GM23338 (cell line): ENCODE measurements around the gene FAM20C. TPM values are rescaled to one million over a fixed set of nuclear protein-coding genes. Genes with fewer than 3 reads are reported as not detected.
A peak's percentile ranks its signal among the peaks of the same experiment; 100 is the strongest.

Experiments
- ATAC-seq: fragments of 200-7000 bp; cut with Tn5 transposase; 3 replicates; pipeline ENCODE4 v1.9.1; 2020
- DNase-seq: peaks from one replicate; pipeline ENCODE4 v3.0.0-alpha.2; 2015; ENCODE audit warnings: low spot score
- H2AFZ ChIP-seq: fragments of 200-600 bp; sonication (generic); 2 replicates; pipeline ENCODE4 v1.8.0; 2016; ENCODE audit warnings: antibody characterized with exemption, mild to moderate bottlenecking, moderate library complexity
- H3F3A ChIP-seq: fragments of 200-600 bp; sonication (generic); replicated peaks from 2 replicates; pipeline ENCODE4 v1.8.0; 2017; ENCODE audit warnings: antibody characterized with exemption, mixed run types, low read depth
- H3K27ac ChIP-seq: fragments of 200-600 bp; sonication (generic); 2 replicates; pipeline ENCODE4 v1.6.1; 2016; ENCODE audit warnings: low read depth
- H3K27me3 ChIP-seq: fragments of 200-600 bp; sonication (generic); 2 replicates; pipeline ENCODE4 v1.8.0; 2016; ENCODE audit warnings: mild to moderate bottlenecking, mixed run types, moderate library complexity; ENCODE audit not compliant: insufficient read depth
- H3K36me3 ChIP-seq: fragments of 200-600 bp; sonication (generic); 2 replicates; pipeline ENCODE4 v1.8.0; 2016; ENCODE audit warnings: mild to moderate bottlenecking; ENCODE audit not compliant: insufficient read depth
- H3K4me1 ChIP-seq: fragments of 200-600 bp; sonication (generic); 2 replicates; pipeline ENCODE4 v1.8.0; 2016; ENCODE audit warnings: mild to moderate bottlenecking, moderate library complexity; ENCODE audit not compliant: insufficient read depth
- H3K4me2 ChIP-seq: fragments of 200-600 bp; sonication (generic); 2 replicates; pipeline ENCODE4 v1.7.1; 2017; ENCODE audit warnings: mixed run types
- H3K4me3 ChIP-seq: fragments of 200-600 bp; sonication (generic); 2 replicates; pipeline ENCODE4 v1.6.1; 2016; ENCODE audit warnings: mixed run types
- H3K79me2 ChIP-seq: fragments of 200-600 bp; sonication (generic); replicated peaks from 2 replicates; pipeline ENCODE4 v1.8.0; 2017; ENCODE audit warnings: mild to moderate bottlenecking; ENCODE audit not compliant: insufficient read depth
- H3K9me2 ChIP-seq: fragments of 200-600 bp; sonication (generic); 2 replicates; pipeline ENCODE4 v1.8.0; 2017; ENCODE audit not compliant: insufficient read depth
- H4K20me1 ChIP-seq: fragments of 200-600 bp; sonication (generic); replicated peaks from 2 replicates; pipeline ENCODE4 v1.8.0; 2017; ENCODE audit warnings: mild to moderate bottlenecking; ENCODE audit not compliant: insufficient read depth
- H3K27ac Mint-ChIP-seq: 2 replicates; pipeline ENCODE4 v1.8.0; 2020; ENCODE audit warnings: inconsistent platforms, mild to moderate bottlenecking, moderate library complexity, mixed read lengths
- H3K27me3 Mint-ChIP-seq: 3 replicates; pipeline ENCODE4 v1.8.0; 2022; ENCODE audit warnings: low read depth, mild to moderate bottlenecking, moderate library complexity, mixed read lengths, inconsistent platforms; ENCODE audit not compliant: insufficient read depth, poor library complexity
- H3K36me3 Mint-ChIP-seq: 3 replicates; pipeline ENCODE4 v1.8.0; 2021; ENCODE audit warnings: low read depth, mild to moderate bottlenecking, inconsistent platforms, moderate library complexity, mixed read lengths
- H3K4me1 Mint-ChIP-seq: 3 replicates; pipeline ENCODE4 v1.8.0; 2020; ENCODE audit warnings: mild to moderate bottlenecking, inconsistent platforms, mixed read lengths
- H3K4me3 Mint-ChIP-seq: 3 replicates; pipeline ENCODE4 v1.8.0; 2021; ENCODE audit warnings: moderate library complexity, mild to moderate bottlenecking, inconsistent platforms, mixed read lengths
- H3K9me3 Mint-ChIP-seq: 3 replicates; pipeline ENCODE4 v1.8.0; 2020; ENCODE audit warnings: moderate library complexity, mild to moderate bottlenecking, inconsistent platforms, mixed read lengths
- EZH2 ChIP-seq: fragments of 200-600 bp; sonication (generic); IDR thresholded peaks from one replicate; pipeline ENCODE4 v1.8.0; 2017; ENCODE audit warnings: antibody characterized with exemption, mild to moderate bottlenecking, low read depth; ENCODE audit not compliant: unreplicated experiment
- EZH2phosphoT487 ChIP-seq: fragments of 200-600 bp; sonication (generic); IDR thresholded peaks from one replicate; pipeline ENCODE4 v1.8.1; 2018; ENCODE audit warnings: antibody characterized with exemption; ENCODE audit not compliant: unreplicated experiment
- NANOG ChIP-seq: IDR thresholded peaks from 2 replicates; pipeline ENCODE4 v1.6.1; 2016; ENCODE audit warnings: antibody characterized with exemption, borderline replicate concordance
- POLR2AphosphoS5 ChIP-seq: IDR thresholded peaks from 2 replicates; pipeline ENCODE4 v1.6.1; 2016; ENCODE audit warnings: antibody characterized with exemption, low read depth
- polyA plus RNA-seq: library from polyadenylated mRNA; unstranded; fragments of >200 nt; fragmentation: Nextera tagmentation; extraction: Ambion mirVana; gene quantifications from 2 replicates; pipeline ENCODE4 v1.2.1, GENCODE V29; 2016
- total RNA-seq: library from RNA; depleted of rRNA; stranded (reverse); fragments of >200 nt; shearing (Covaris generic); gene quantifications from 2 replicates; pipeline ENCODE4 v1.2.3, GENCODE V29; 2014
- TF ChIP-seq, protein P1 (sequence below): IDR thresholded peaks from 2 replicates; pipeline ENCODE4 v1.6.1; 2016; ENCODE audit warnings: antibody characterized with exemption
- TF ChIP-seq, protein P2 (sequence below): IDR thresholded peaks from one replicate; pipeline ENCODE4 v1.6.1; 2018; ENCODE audit warnings: antibody characterized with exemption; ENCODE audit not compliant: unreplicated experiment
- TF ChIP-seq, protein P3 (sequence below): fragments of 250-450 bp; sonication (Bioruptor Pico); IDR thresholded peaks from 2 replicates; pipeline ENCODE4 v1.5.0; 2020; ENCODE audit warnings: mild to moderate bottlenecking, moderate library complexity

Gene FAM20C
- total and polyA plus RNA-seq, 2 experiments from 2014 or later = 7.6 to 24.8 TPM

DNA sequence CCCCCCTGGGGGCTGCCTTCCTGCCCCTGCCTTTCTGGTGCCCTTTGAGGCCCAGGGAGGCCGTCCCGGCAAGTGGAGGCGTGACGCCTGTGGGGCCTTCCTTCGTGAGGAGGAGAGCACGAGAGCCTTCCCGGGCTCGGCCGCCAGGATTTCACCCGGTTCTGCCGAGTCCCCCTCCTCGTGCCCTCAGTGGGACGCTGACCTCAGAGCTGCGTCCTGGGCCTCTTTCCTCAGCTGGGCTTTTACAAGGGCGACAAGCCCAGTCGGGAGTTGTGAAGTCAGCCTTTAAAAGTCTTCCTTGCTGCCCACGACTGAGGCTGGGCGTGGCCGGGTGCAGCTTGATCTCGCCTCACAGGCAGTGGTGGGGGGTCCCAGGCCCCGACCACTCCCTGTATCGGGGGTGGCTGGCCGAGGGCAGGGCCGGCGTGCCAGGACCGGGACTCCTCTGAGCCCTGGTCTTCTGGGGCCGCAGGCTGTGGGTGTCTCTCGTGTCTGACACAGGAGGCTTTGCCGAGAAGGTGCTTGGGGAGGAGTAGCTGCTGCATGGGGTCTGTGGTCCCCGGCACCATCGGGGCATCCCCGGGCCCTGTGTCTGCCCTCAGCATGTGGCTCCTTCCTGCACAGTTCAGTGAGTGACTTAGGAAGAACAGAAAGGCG is 41.8 kb downstream of the FAM20C start:
- Histone ChIP-seq H3K9me2 (no peaks in the 10 kb centered on the region), H2AFZ (no peak overlapping the region), H3K36me3 (no peaks in the 10 kb centered on the region), H3K27ac (no peak overlapping the region), H3K4me3 (no peak overlapping the region), H3F3A (no peaks in the 10 kb centered on the region), H3K4me1 (no peaks in the 10 kb centered on the region), H4K20me1 (no peaks in the 10 kb centered on the region), H3K27me3 (no peaks in the 10 kb centered on the region), H3K4me2 (no peak overlapping the region), H3K79me2 (peaks cover 8% of the 10 kb centered on the region; the same call in 1 of the 2 replicates)
- ATAC-seq = peak; percentile 16; the same call in 2 of the 3 replicates
- Mint-ChIP-seq H3K9me3 (peaks cover 3% of the 10 kb centered on the region; the same call in 2 of the 3 replicates), H3K36me3 (peaks cover 16% of the 10 kb centered on the region), H3K4me3 (no peak overlapping the region), H3K27me3 (peaks cover 3% of the 10 kb centered on the region), H3K4me1 (0 out of 3 replicates have a peak, but pooled peaks cover 2% of the 10 kb centered on the region), H3K27ac (no peak overlapping the region)
- DNase-seq = no peak
- TF ChIP-seq POLR2AphosphoS5 = no peak
- TF ChIP-seq, protein P1, sequence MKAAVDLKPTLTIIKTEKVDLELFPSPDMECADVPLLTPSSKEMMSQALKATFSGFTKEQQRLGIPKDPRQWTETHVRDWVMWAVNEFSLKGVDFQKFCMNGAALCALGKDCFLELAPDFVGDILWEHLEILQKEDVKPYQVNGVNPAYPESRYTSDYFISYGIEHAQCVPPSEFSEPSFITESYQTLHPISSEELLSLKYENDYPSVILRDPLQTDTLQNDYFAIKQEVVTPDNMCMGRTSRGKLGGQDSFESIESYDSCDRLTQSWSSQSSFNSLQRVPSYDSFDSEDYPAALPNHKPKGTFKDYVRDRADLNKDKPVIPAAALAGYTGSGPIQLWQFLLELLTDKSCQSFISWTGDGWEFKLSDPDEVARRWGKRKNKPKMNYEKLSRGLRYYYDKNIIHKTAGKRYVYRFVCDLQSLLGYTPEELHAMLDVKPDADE = no peak
- no peak for TF ChIP-seq EZH2phosphoT487
- TF ChIP-seq, protein P2, sequence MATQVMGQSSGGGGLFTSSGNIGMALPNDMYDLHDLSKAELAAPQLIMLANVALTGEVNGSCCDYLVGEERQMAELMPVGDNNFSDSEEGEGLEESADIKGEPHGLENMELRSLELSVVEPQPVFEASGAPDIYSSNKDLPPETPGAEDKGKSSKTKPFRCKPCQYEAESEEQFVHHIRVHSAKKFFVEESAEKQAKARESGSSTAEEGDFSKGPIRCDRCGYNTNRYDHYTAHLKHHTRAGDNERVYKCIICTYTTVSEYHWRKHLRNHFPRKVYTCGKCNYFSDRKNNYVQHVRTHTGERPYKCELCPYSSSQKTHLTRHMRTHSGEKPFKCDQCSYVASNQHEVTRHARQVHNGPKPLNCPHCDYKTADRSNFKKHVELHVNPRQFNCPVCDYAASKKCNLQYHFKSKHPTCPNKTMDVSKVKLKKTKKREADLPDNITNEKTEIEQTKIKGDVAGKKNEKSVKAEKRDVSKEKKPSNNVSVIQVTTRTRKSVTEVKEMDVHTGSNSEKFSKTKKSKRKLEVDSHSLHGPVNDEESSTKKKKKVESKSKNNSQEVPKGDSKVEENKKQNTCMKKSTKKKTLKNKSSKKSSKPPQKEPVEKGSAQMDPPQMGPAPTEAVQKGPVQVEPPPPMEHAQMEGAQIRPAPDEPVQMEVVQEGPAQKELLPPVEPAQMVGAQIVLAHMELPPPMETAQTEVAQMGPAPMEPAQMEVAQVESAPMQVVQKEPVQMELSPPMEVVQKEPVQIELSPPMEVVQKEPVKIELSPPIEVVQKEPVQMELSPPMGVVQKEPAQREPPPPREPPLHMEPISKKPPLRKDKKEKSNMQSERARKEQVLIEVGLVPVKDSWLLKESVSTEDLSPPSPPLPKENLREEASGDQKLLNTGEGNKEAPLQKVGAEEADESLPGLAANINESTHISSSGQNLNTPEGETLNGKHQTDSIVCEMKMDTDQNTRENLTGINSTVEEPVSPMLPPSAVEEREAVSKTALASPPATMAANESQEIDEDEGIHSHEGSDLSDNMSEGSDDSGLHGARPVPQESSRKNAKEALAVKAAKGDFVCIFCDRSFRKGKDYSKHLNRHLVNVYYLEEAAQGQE = no peak
- no peak for TF ChIP-seq NANOG
- TF ChIP-seq EZH2 = no peak

DNA sequence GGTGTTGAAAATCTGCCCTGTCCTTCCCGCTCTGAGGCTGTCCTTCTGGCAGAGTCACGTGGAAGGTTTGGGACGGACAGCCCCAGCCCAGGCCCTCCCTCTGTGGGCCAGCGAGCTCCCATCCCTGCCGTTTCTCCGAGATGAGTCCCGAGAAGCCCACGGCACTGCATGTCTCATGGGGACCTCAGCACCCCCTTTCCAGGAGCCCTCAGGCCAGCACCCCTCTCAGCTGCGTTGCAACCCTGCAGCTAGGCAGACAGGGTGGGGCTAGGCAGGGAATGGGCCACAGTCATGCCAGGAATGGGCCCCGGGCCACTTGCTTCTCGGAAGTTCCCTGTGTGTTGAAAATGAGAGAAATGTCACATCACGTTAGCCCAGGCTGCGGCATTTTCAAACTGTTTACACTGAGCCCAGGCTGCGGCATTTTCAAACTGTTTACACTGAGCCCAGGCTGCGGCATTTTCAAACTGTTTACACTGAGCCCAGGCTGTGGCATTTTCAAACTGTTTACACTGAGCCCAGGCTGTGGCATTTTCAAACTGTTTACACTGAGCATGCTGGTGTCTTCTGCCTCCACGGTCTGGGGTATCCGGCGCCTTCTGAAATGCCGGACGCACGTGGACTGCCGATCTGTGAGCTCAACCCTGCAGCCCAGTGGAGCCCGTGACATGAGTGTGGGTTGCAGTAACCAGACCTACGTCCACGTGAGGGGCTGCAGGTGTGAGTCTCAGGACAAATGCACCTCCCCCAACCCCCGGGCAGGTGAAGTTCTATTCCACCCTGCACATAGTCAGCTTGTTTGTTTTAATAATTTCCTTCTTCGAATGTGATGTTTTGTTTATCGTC is 42.6 kb downstream of the FAM20C start:
- H3K27me3 ChIP-seq = no peaks in the 10 kb centered on the region
- H2AFZ ChIP-seq = no peak overlapping the region
- ATAC-seq (no peak; the same call in 2 of the 3 replicates), DNase-seq (no peak)
- no peaks in the 10 kb centered on the region for H3K9me2 ChIP-seq
- H3K4me3 ChIP-seq = no peak overlapping the region
- 0 out of 3 replicates have a peak, but pooled peaks cover 2% of the 10 kb centered on the region for H3K4me1 Mint-ChIP-seq
- no peak overlapping the region for H3K4me2 ChIP-seq
- no peaks in the 10 kb centered on the region for H4K20me1 ChIP-seq
- H3K4me1 ChIP-seq = no peaks in the 10 kb centered on the region
- no peak overlapping the region for H3K27ac Mint-ChIP-seq
- H3K79me2 ChIP-seq = peaks cover 8% of the 10 kb centered on the region; the same call in 1 of the 2 replicates
- no peaks in the 10 kb centered on the region for H3K36me3 ChIP-seq
- no peak overlapping the region for H3K27ac ChIP-seq
- no peak overlapping the region for H3K4me3 Mint-ChIP-seq
- no peaks in the 10 kb centered on the region for H3F3A ChIP-seq
- peaks cover 9% of the 10 kb centered on the region for H3K36me3 Mint-ChIP-seq
- H3K9me3 Mint-ChIP-seq = peaks cover 3% of the 10 kb centered on the region; the same call in 2 of the 3 replicates
- H3K27me3 Mint-ChIP-seq = no peaks in the 10 kb centered on the region
- TF ChIP-seq, protein P3, sequence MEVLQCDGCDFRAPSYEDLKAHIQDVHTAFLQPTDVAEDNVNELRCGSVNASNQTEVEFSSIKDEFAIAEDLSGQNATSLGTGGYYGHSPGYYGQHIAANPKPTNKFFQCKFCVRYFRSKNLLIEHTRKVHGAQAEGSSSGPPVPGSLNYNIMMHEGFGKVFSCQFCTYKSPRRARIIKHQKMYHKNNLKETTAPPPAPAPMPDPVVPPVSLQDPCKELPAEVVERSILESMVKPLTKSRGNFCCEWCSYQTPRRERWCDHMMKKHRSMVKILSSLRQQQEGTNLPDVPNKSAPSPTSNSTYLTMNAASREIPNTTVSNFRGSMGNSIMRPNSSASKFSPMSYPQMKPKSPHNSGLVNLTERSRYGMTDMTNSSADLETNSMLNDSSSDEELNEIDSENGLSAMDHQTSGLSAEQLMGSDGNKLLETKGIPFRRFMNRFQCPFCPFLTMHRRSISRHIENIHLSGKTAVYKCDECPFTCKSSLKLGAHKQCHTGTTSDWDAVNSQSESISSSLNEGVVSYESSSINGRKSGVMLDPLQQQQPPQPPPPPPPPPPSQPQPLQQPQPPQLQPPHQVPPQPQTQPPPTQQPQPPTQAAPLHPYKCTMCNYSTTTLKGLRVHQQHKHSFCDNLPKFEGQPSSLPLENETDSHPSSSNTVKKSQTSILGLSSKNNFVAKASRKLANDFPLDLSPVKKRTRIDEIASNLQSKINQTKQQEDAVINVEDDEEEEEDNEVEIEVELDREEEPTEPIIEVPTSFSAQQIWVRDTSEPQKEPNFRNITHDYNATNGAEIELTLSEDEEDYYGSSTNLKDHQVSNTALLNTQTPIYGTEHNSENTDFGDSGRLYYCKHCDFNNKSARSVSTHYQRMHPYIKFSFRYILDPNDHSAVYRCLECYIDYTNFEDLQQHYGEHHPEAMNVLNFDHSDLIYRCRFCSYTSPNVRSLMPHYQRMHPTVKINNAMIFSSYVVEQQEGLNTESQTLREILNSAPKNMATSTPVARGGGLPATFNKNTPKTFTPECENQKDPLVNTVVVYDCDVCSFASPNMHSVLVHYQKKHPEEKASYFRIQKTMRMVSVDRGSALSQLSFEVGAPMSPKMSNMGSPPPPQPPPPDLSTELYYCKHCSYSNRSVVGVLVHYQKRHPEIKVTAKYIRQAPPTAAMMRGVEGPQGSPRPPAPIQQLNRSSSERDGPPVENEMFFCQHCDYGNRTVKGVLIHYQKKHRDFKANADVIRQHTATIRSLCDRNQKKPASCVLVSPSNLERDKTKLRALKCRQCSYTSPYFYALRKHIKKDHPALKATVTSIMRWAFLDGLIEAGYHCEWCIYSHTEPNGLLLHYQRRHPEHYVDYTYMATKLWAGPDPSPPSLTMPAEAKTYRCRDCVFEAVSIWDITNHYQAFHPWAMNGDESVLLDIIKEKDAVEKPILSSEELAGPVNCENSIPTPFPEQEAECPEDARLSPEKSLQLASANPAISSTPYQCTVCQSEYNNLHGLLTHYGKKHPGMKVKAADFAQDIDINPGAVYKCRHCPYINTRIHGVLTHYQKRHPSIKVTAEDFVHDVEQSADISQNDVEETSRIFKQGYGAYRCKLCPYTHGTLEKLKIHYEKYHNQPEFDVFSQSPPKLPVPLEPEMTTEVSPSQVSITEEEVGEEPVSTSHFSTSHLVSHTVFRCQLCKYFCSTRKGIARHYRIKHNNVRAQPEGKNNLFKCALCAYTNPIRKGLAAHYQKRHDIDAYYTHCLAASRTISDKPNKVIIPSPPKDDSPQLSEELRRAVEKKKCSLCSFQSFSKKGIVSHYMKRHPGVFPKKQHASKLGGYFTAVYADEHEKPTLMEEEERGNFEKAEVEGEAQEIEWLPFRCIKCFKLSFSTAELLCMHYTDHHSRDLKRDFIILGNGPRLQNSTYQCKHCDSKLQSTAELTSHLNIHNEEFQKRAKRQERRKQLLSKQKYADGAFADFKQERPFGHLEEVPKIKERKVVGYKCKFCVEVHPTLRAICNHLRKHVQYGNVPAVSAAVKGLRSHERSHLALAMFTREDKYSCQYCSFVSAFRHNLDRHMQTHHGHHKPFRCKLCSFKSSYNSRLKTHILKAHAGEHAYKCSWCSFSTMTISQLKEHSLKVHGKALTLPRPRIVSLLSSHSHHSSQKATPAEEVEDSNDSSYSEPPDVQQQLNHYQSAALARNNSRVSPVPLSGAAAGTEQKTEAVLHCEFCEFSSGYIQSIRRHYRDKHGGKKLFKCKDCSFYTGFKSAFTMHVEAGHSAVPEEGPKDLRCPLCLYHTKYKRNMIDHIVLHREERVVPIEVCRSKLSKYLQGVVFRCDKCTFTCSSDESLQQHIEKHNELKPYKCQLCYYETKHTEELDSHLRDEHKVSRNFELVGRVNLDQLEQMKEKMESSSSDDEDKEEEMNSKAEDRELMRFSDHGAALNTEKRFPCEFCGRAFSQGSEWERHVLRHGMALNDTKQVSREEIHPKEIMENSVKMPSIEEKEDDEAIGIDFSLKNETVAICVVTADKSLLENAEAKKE (CRISPR knock-in tag) = no peak
- TF ChIP-seq EZH2 = no peak
- no peak for TF ChIP-seq NANOG
